WERI-Rb-1 (cell line): ENCODE measurements around the gene TAF6L.

Experiments
- DNase-seq: peaks from one replicate; pipeline ENCODE4 v3.0.0-alpha.2; 2020
- H3K27ac ChIP-seq: fragments of 250-450 bp; sonication (Bioruptor Pico); 2 replicates; pipeline ENCODE4 v1.5.1; 2020; ENCODE audit warnings: mild to moderate bottlenecking, moderate library complexity
- H3K27me3 ChIP-seq: fragments of 250-450 bp; sonication (Bioruptor Pico); 2 replicates; pipeline ENCODE4 v1.5.1; 2021; ENCODE audit warnings: mild to moderate bottlenecking, low read depth, moderate library complexity; ENCODE audit not compliant: insufficient read depth, severe bottlenecking
- H3K36me3 ChIP-seq: fragments of 250-450 bp; sonication (Bioruptor Pico); 2 replicates; pipeline ENCODE4 v1.5.1; 2020; ENCODE audit warnings: mild to moderate bottlenecking, moderate library complexity
- H3K4me3 ChIP-seq: 2 replicates; pipeline ENCODE4 v1.5.1; 2011; ENCODE audit warnings: low read depth, mild to moderate bottlenecking, control low read depth, low read length
- H3K9me3 ChIP-seq: fragments of 250-450 bp; sonication (Bioruptor Pico); 2 replicates; pipeline ENCODE4 v1.5.1; 2021; ENCODE audit warnings: mild to moderate bottlenecking, moderate library complexity; ENCODE audit not compliant: severe bottlenecking
- TF ChIP-seq, protein P1 (sequence below): IDR thresholded peaks from 2 replicates; pipeline ENCODE4 v1.5.1; 2011; ENCODE audit warnings: low read depth, mild to moderate bottlenecking, control low read depth, inconsistent platforms, low read length

TAF6L gene

DNA sequence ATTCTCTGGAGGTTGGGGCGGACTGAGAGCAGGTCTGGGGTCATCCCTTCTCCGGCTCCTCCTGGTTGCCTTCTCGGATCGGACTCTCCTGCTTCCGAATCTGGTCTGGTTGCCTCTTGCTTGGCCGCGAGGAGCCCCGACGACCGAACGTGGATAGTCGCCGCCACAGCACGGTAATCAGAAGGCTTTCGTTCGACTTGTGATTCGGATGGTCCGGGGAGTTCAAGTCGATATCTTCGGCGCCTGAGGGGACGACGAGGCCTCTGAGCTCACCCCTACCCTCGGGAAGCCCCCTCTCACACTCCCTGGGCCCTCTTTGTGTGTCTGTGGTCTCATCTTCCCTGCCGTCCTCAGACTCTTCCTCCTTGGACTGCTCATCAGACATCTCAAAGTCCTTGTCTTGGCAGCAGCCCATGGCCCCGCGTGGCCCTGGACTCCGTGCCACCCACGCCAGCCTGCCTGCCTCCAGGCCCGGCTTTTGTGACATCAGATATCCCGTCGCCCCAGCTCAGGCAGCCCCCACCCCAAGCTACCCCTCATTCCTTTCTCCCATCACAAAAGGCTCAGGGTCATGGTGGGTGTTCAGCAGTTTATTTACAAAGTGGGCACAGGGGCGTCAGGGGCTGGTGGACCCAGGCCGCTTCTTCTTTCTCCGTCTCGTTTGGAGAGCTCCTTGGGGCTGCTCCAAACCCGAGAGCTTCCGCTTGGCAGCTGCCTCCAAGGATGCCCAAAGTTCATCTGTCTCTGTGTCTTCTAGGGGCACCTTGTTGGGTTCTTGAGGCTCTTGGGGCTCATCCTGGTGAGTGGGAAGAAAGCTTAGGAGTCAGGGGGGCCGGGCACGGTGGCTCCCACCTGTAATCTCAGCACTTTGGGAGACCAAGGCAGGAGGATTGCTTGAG is 61.4 kb downstream of the TAF6L start, which contains the start of gene TEX54:
TSS of gene TEX54 (minus strand) at position 506 of the 899 bp plus-strand sequence.
- Histone ChIP-seq H3K36me3 (peaks cover 51% of the 10 kb centered on the region), H3K27ac (peak within 1 kb of the TSS; percentile 85), H3K27me3 (no peaks in the 10 kb centered on the region), H3K4me3 (peak within 1 kb of the TSS; percentile 68), H3K9me3 (no peaks in the 10 kb centered on the region)
- TF ChIP-seq, protein P1, sequence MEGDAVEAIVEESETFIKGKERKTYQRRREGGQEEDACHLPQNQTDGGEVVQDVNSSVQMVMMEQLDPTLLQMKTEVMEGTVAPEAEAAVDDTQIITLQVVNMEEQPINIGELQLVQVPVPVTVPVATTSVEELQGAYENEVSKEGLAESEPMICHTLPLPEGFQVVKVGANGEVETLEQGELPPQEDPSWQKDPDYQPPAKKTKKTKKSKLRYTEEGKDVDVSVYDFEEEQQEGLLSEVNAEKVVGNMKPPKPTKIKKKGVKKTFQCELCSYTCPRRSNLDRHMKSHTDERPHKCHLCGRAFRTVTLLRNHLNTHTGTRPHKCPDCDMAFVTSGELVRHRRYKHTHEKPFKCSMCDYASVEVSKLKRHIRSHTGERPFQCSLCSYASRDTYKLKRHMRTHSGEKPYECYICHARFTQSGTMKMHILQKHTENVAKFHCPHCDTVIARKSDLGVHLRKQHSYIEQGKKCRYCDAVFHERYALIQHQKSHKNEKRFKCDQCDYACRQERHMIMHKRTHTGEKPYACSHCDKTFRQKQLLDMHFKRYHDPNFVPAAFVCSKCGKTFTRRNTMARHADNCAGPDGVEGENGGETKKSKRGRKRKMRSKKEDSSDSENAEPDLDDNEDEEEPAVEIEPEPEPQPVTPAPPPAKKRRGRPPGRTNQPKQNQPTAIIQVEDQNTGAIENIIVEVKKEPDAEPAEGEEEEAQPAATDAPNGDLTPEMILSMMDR, result no peak
- no peak for DNase-seq

DNA sequence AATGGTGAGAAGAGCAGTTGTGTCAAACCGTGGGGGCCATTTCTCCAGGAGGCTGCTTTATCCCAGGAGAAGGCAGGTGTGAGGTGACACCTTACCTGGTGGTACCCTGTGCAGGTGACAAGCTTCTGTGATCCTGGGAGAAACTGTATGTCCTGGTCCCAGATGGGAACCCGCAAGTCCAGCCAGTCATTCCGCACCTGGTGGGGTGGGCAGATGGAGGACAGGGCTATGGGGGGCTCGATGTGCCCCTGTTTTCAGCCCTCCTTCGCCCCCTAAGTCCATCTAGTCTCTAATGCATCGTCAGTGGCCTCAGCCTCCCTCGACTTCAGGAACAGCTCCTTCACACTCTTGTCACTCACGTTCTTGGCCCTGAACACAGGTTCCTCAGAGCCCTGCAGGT is 64.1 kb downstream of the TAF6L start:
- no peak for DNase-seq

More for the DNA sequence above, 64.1 kb downstream of the TAF6L start:
- no peaks in the 10 kb centered on the region for H3K9me3 ChIP-seq
- H3K4me3 ChIP-seq, result no peak overlapping the region
- H3K27me3 ChIP-seq, result no peaks in the 10 kb centered on the region
- no peak overlapping the region for H3K27ac ChIP-seq
- peaks cover 40% of the 10 kb centered on the region for H3K36me3 ChIP-seq
- TF ChIP-seq, protein P1, result no peak
